Stomach (tissue), 9 donors: Measurements from ENCODE around the gene CYFIP1. TPM values are rescaled to one million over a fixed set of nuclear protein-coding genes. Genes with fewer than 3 reads are reported as not detected.

Source experiments
- DNase-seq, 2 donors: peaks; one replicate each; pipeline versions ENCODE4 v3.0.0 to v3.0.0-alpha.2; 2013 to 2019
- H3K27ac ChIP-seq, 5 donors: fragments of 200-600 bp in 4 of 5; sonication (generic) in 4 of 5; one replicate each; pipeline ENCODE4 v1.5.1; 2013 to 2019; ENCODE audit warnings: mild to moderate bottlenecking in 1 of 5, moderate library complexity in 1 of 5
- H3K27me3 ChIP-seq, 3 donors: fragments of 200-600 bp; sonication (generic); one replicate each; pipeline ENCODE4 v1.5.1; 2017 to 2019; ENCODE audit warnings: mixed run types in 1 of 3
- H3K36me3 ChIP-seq, 4 donors: fragments of 200-600 bp; sonication (generic); 1 replicate in 3 of 4; 2 replicates in 1 of 4; pipeline ENCODE4 v1.5.1; 2016 to 2019
- H3K4me1 ChIP-seq, 4 donors: fragments of 200-600 bp; sonication (generic); one replicate each; pipeline ENCODE4 v1.5.1; 2016 to 2019
- H3K4me3 ChIP-seq, 4 donors: fragments of 200-600 bp; sonication (generic) in 3 of 4; one replicate each; pipeline ENCODE4 v1.5.1; 2016 to 2019; ENCODE audit warnings: mild to moderate bottlenecking in 1 of 4
- H3K9me3 ChIP-seq, 4 donors: fragments of 200-600 bp; sonication (generic); one replicate each; pipeline ENCODE4 v1.5.1; 2016 to 2019
- CTCF ChIP-seq, 7 experiments: fragments of 450-650 bp in 4 of 7; fragments of 200-600 bp in 3 of 7; sonication (generic) in 3 of 7; IDR thresholded peaks; one replicate each; pipeline ENCODE4 v1.5.1; 2016 to 2019; ENCODE audit warnings: antibody characterized with exemption in 7 of 7, control low read depth in 2 of 7, mild to moderate bottlenecking in 1 of 7
- EP300 ChIP-seq: sonication (generic); formaldehyde crosslinking; IDR thresholded peaks from one replicate; pipeline ENCODE4 v1.6.1; 2017; ENCODE audit warnings: antibody characterized with exemption
- POLR2A ChIP-seq, 4 donors: fragments of 450-650 bp; IDR thresholded peaks; one replicate each; pipeline ENCODE4 v1.6.1; 2016; ENCODE audit warnings: antibody characterized with exemption in 4 of 4, control low read depth in 2 of 4, mild to moderate bottlenecking in 1 of 4, moderate library complexity in 1 of 4
- POLR2AphosphoS5 ChIP-seq, 3 donors: sonication (generic); formaldehyde crosslinking; IDR thresholded peaks; one replicate each; pipeline ENCODE4 v1.6.1; 2016; ENCODE audit warnings: antibody characterized with exemption in 3 of 3
- WGBS, 5 donors: extraction: QIAGEN DNeasy Blood & Tissue Kit in 3 of 5; methylation state at CpG; one replicate each; pipeline versions ENCODE4 v1.1.5 to v1.1.7; 2013 to 2018; 5-methylcytosine and 5-hydroxymethylcytosine counted together
- intact Hi-C: fragments of 100-400 bp; cut with DNase I; formaldehyde crosslinking; loops from one replicate; pipeline ENCODE4 v1.15.1; 2023; ENCODE audit warnings: low total_unique reads
- polyA plus RNA-seq, 3 donors: library from polyadenylated mRNA; stranded (reverse); fragments of 200-250 nt; gene quantifications; one replicate each; pipeline ENCODE4 v1.2.3, GENCODE V29; 2013
- total RNA-seq, 5 donors: library from RNA; depleted of rRNA; stranded (reverse); fragments of >200 nt; gene quantifications; one replicate each; pipeline versions ENCODE4 v1.1.0 to v1.2.3, GENCODE V29; 2014 to 2016
- donor health status: healthy with polysubstance abuse.
- donor health status: Bipolar disorder and iron deficiency.
- donor health status: healthy.

CYFIP1 gene
- total and polyA plus RNA-seq, 8 donors: 21.8 to 214 (median 61.6) TPM

- TF ChIP-seq EP300: no peak
- no peak for TF ChIP-seq CTCF (IDR thresholded peaks at IDR 0.05)
- TF ChIP-seq POLR2AphosphoS5 (IDR thresholded peaks at IDR 0.05): no peak
- no peak for TF ChIP-seq POLR2A (IDR thresholded peaks at IDR 0.05)
- intact Hi-C loops: no loop called here
- Histone ChIP-seq H3K36me3 (peaks cover 40 to 99% (median 95%) of the 10 kb centered on the region in 4 donors), H3K9me3 (no peaks in the 10 kb centered on the region), H3K4me1 (peaks cover 0 to 15% (median 7%) of the 10 kb centered on the region in 4 donors), H3K27me3 (no peaks in the 10 kb centered on the region), H3K27ac (no peak overlapping the region), H3K4me3 (no peak overlapping the region)
- WGBS, 5 donors: 82 to 97% (median 92%) methylated on average over 18 to 24 of the region's 24 CpGs
- DNase-seq: no peak
These were observed 37.8 kb downstream of the CYFIP1 start for GRCh38 chr15:22942306-22942855.

- peaks cover 49 to 99% (median 97%) of the 10 kb centered on the region in 4 donors for H3K36me3 ChIP-seq
These were observed 39.0 kb downstream of the CYFIP1 start for GRCh38 chr15:22941179-22941578.

GRCh38 chr15:22939652-22940061, 40.5 kb downstream of the CYFIP1 start:
- no peak for TF ChIP-seq POLR2A (IDR thresholded peaks at IDR 0.05)
- no peak for TF ChIP-seq CTCF (IDR thresholded peaks at IDR 0.05)
- no peak for TF ChIP-seq EP300
- no peak for TF ChIP-seq POLR2AphosphoS5 (IDR thresholded peaks at IDR 0.05)
- intact Hi-C loops: no loop called here
- Histone ChIP-seq H3K4me1 (peaks cover 0 to 5% (median 3%) of the 10 kb centered on the region in 4 donors), H3K4me3 (no peak overlapping the region), H3K27me3 (no peaks in the 10 kb centered on the region), H3K36me3 (peaks cover 62 to 97% (median 96%) of the 10 kb centered on the region in 4 donors), H3K9me3 (no peaks in the 10 kb centered on the region), H3K27ac (no peak overlapping the region)
- WGBS, 5 donors: 81 to 92% (median 83%) methylated on average over 8 to 10 of the region's 10 CpGs
- no peak for DNase-seq

More at GRCh38 chr15:22941179-22941578, 39.0 kb downstream of the CYFIP1 start:
- no peaks in the 10 kb centered on the region for H3K27me3 ChIP-seq
- H3K4me1 ChIP-seq: peaks cover 0 to 11% (median 5%) of the 10 kb centered on the region in 4 donors
- 85 to 100% (median 88%) methylated on average over 4 of the region's 4 CpGs for WGBS, 5 donors
- intact Hi-C loops: no loop called here
- no peak overlapping the region for H3K4me3 ChIP-seq
- DNase-seq: no peak
- no peak for TF ChIP-seq EP300
- H3K9me3 ChIP-seq: no peaks in the 10 kb centered on the region
- H3K27ac ChIP-seq: no peak overlapping the region

GRCh38 chr15:22939051-22939450, 41.1 kb downstream of the CYFIP1 start:
- Histone ChIP-seq H3K36me3 (peaks cover 56 to 91% (median 90%) of the 10 kb centered on the region in 4 donors), H3K4me3 (no peak overlapping the region), H3K27ac (no peak overlapping the region), H3K9me3 (no peaks in the 10 kb centered on the region), H3K4me1 (no peaks in the 10 kb centered on the region), H3K27me3 (no peaks in the 10 kb centered on the region)
- WGBS, 5 donors: 83 to 87% (median 85%) methylated on average over 13 of the region's 13 CpGs
- intact Hi-C loops: no loop called here
- no peak for DNase-seq
- TF ChIP-seq CTCF (IDR thresholded peaks at IDR 0.05): no peak
- no peak for TF ChIP-seq POLR2AphosphoS5 (IDR thresholded peaks at IDR 0.05)
- TF ChIP-seq POLR2A (IDR thresholded peaks at IDR 0.05): no peak
- TF ChIP-seq EP300: no peak
